Stimulated activated CD4-positive, alpha-beta T cell treated with anti-CD3 and anti-CD28 coated beads, Interleukin-4, amount 100 ng/mL, for 4 hours (primary cell): ENCODE data around the gene TMEM132D.

ENCODE experiments used
- DNase-seq, 2 experiments: peaks; one replicate each; pipeline ENCODE4 v3.0.0-alpha.2; 2020

The TMEM132D gene

GRCh38 chr12:129404556-129404955 is 499.3 kb downstream of the TMEM132D start:
- DNase-seq, result no peak

GRCh38 chr12:129401572-129401971 is 502.3 kb downstream of the TMEM132D start:
- DNase-seq, result no peak

- DNase-seq, result no peak
Observed at GRCh38 chr12:129394177-129394825, 509.5 kb downstream of the TMEM132D start.

GRCh38 chr12:129393357-129393937 is 510.4 kb downstream of the TMEM132D start:
- no peak for DNase-seq

DNA sequence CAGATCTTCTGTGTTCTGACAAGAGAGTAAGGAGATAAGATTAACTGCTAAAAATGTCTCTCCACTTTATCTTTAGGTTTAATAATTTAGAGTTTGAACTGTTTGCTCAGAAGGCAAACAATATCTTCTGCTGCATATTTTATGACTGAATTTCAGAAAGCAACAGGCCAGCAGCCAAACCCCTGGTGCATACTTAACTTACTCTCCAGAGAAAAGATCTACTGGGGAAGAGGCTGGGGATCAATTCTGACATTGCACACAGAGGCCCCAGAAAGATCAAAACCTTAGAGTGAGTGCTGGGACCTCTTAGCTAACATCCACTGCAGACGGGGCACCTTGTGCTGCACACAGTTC is 518.2 kb downstream of the TMEM132D start:
- no peak for DNase-seq

DNA sequence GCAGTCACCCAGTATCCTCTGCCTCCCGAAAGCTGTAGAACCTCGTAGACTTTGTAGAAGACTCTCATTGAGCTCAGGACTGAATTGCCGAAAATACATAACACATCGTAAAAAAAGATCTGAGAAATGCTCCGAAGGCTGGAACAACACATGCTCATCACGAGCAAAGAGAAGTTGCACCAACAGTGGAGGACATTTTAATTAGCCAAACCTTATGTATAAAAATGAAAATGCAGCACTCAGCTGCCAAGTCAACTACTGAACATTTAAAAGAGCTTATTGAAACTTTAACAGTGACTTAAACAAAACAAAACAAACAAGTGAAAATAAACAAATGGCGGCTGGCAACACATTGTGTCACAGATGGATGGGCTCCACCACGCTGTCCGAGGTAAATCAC is 519.9 kb downstream of the TMEM132D start:
- DNase-seq, result no peak

GRCh38 chr12:129381715-129382114 is 522.1 kb downstream of the TMEM132D start:
- DNase-seq, result no peak

DNA sequence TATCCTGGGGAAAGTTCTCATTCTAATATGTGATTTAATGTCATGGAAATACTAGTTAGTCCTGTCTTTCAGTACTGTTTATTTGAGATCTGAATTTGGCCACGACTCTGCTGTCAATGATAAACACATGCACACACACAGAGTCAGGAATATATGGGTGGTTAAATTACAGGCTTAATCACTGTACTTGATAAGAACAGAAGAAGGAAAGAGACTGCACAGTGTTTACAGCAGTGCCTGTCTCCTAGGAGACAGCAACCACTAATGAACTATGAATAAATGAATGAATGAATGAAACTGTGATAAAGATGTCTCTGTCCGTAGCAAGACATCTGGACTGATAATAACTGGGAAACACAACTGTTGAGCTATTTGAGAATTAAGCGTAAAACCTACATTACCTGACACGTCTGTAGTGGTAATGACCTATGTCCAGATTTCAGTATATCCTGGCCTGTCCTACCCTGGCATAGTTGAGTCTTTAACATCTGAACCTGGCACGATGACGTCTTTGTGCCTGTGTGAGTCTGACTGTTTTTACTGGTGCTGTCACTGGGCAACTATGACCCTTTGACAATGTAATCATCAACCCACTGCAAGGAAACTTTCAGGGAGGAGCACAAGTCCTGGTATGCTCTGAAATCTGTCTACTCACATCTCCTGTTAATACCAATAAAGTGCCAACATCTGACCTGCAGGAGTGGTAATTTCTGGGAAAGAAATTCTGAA is 524.6 kb downstream of the TMEM132D start:
- DNase-seq, result no peak

- DNase-seq, result no peak
Observed at GRCh38 chr12:129378496-129378895, 525.3 kb downstream of the TMEM132D start.

GRCh38 chr12:129373746-129374145 is 530.1 kb downstream of the TMEM132D start:
- DNase-seq, result no peak

- DNase-seq, result no peak
Observed at GRCh38 chr12:129372876-129373275, 530.9 kb downstream of the TMEM132D start.

DNA sequence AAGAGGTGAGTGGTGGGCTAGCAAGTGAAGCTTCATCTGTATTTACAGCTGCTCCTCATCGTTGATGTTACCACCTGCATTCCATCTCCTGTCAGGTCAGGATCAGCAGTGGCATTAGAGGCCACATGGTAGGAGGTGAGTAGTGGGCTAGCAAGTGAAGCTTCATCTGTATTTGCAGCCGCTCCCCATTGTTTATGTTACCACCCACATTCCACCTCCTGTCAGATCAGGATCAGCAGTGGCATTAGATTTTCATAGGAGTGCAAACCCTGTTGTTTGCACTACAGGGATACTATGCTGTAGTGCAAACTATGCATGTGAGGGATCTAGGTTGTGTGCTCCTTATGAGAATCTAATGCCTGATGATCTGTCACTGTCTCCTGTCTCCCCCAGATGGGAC is 531.5 kb downstream of the TMEM132D start:
- no peak for DNase-seq

DNA sequence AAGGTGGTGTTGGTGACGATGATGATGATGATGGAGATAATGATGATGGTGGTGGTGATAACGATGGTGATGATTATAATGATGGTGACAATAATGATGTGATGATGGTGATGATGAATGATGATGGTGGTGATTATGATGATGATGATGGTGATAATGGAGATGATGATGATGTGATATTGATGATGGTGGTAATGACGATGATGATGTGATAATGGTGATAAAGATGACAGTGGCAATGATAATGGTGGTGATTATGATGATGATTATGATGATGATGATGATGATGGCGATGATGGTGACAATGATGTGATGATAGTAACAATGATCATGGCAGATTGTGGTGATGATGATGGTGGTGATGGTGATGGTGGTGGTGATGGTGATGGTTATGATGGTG is 532.6 kb downstream of the TMEM132D start:
- no peak for DNase-seq

DNA sequence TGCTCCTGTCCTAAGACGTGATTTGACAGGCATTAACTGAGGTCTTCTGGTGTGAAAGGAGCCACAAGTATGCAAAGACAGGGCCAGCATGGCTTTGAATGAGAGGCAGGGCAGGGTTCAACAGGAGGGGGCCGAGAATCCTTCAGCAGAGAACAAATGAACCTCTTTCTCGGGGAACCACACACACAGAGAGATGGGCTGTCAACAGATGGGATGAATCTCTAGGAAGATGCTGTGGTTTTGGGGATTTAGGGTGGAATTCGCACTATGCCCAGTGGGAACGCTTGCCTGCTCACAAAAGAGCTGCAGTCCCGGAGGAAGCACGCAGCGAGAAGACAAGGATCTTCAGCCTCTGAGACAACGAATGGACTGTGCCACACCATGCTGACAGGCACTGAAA is 537.2 kb downstream of the TMEM132D start:
- DNase-seq, result no peak

DNA sequence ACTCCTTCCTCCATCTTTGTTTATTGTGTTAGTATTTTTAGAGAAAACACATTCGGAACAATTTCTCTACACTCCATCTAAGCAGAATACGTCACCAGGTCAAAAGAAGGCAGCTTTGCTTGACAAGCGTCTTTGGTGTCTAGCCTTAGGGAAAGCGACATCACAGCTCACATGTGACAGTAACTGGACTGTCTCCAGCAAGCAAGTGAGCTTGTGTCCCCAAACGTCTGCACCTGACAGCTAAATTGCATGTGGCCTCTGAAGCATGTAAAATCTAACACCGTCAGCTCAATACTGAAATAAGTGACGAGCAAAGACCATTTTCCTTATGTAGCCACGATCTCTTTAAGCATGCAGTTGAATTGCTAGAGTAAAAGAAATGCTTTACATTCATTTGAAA is 540.8 kb downstream of the TMEM132D start:
- DNase-seq, result no peak

DNA sequence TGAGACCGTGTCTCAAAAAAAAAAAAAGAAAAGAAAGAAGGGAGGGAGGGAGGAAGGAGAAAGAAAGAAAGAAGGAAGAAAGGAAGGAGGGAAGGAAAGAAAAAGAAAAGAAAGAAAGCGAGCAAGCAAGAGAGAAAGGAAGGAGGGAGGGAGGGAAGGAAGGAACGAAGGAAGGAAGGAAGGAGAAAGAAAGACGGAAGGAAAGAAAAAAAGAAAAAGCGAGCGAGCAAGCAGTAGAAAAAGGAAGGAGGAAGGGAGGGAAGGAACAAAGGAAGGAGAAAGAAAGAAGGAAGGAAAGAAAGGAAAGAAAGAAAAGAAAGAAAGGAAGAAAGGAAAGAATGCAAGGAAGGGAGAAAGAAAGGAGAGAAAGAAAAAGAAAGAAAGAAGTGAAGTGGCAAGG is 546.6 kb downstream of the TMEM132D start:
- DNase-seq, result no peak

GRCh38 chr12:129351481-129351880 is 552.3 kb downstream of the TMEM132D start:
- no peak for DNase-seq

DNA sequence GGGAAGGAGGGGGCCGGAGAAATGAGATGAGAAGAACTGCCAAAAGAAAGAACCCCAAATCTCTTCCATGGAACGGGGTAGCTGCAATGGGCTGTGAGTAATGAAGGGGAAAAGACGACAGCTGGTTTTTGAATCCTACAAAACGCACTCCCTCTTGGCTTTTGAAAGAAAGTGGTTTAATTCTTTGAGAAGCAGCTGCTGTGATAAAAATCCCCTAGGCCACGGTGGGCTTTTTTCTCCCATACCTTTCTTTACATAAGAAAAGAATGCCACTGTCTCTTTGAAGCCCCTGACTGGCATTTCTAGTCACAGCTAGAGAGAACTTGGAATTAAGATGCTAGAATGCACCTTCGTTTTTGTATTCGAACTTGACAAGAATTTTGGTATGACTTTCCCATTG is 564.5 kb downstream of the TMEM132D start:
- no peak for DNase-seq

- no peak for DNase-seq
Observed at GRCh38 chr12:129337413-129337812, 566.4 kb downstream of the TMEM132D start.

DNA sequence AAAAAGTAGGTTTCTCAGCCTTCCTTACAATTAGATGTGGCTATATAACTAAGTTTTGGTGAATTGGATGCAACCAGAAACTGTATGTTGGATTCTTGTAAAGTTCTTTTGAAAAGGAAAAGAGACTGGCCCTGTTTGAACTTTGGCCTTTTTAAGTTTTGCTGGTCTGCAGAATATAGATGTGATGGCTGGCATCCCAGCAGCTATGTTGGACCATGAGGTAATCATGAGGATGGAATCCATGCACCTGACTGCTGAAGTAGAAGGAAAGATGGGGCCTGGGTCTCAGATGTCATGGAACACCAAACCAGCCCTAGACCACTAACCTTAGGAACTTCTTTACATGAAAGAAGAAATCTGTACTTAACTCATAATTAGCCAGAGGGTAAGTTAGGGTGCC is 568.1 kb downstream of the TMEM132D start:
- no peak for DNase-seq

DNA sequence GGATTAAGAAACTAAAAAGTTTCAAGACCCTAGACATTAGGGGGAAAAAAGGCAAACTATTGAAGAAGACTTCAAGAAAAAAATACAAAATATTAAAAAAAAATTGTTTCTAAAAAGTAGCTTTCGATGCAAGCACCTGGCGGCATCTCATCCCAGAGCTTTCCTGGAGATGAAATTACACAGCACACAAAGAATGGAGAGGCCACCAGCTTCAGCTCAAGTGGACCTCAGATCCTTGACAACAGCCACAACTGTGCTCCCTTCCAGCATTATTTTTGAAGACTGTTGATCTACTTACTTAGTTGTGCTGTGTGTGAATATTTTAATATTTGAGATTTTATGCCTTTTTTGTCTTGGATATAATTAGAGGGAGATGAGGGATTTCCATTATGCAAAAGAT is 571.5 kb downstream of the TMEM132D start:
- DNase-seq, result no peak

- no peak for DNase-seq
Observed at GRCh38 chr12:129331356-129332085, 572.3 kb downstream of the TMEM132D start.

DNA sequence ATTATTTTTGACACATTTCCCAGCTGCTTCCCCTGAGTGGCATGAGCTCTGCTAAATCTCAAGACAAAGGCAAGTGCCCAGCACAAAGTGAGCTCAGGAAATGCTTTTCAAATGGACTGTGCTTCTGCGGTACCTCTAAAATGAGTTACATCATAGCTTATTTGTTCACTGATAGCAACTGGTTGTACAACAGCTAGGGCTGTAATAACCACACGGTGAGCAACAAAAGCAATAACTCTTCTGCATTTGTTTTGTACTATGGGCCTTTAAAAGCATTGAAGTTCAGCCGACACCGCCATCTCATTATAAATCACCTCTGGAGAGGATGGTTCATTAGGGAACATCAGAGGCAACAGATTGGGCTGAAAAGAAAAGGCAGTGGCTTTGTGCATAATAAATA is 575.6 kb downstream of the TMEM132D start:
- DNase-seq, result no peak

- no peak for DNase-seq
Observed at GRCh38 chr12:129325566-129325965, 578.3 kb downstream of the TMEM132D start.
